Calu3 (cell line): ENCODE data around the gene MRPL21. TPM values are rescaled to one million over a fixed set of nuclear protein-coding genes. Genes with fewer than 3 reads are reported as not detected.

Experiments
- BruUV-seq: library from RNA; stranded (reverse); fragments of 400-500 nt; replicated peaks from 2 replicates; lab custom pipeline; 2021; lab: Mats Ljungman, UMichigan
- CTCF ChIA-PET: fragments of 300-600 bp; sonication (Branson Sonifier 250); formaldehyde crosslinking; loops from one replicate; lab custom pipeline; 2022; ENCODE audit warnings: antibody characterized with exemption; lab: Charles Lee
- DNase-seq: peaks from one replicate; pipeline ENCODE4 v3.0.0; 2022
- H3K27ac Mint-ChIP-seq: one replicate; pipeline ENCODE4 v1.8.0; 2022; ENCODE audit warnings: mixed read lengths; ENCODE audit not compliant: unreplicated experiment
- H3K27me3 Mint-ChIP-seq: one replicate; pipeline ENCODE4 v1.8.0; 2022; ENCODE audit warnings: mixed read lengths; ENCODE audit not compliant: unreplicated experiment
- H3K36me3 Mint-ChIP-seq: one replicate; pipeline ENCODE4 v1.8.0; 2022; ENCODE audit warnings: mild to moderate bottlenecking, moderate library complexity, mixed read lengths; ENCODE audit not compliant: insufficient read depth, unreplicated experiment
- H3K4me1 Mint-ChIP-seq: one replicate; pipeline ENCODE4 v1.8.0; 2022; ENCODE audit warnings: mild to moderate bottlenecking, low read depth, mixed read lengths; ENCODE audit not compliant: unreplicated experiment
- H3K4me3 Mint-ChIP-seq: one replicate; pipeline ENCODE4 v1.8.0; 2022; ENCODE audit warnings: mild to moderate bottlenecking, low read depth, moderate library complexity, mixed read lengths; ENCODE audit not compliant: unreplicated experiment
- H3K9me3 Mint-ChIP-seq: one replicate; pipeline ENCODE4 v1.8.0; 2022; ENCODE audit warnings: low read depth, mixed read lengths; ENCODE audit not compliant: unreplicated experiment
- intact Hi-C: fragments of 100-400 bp; cut with micrococcal nuclease; formaldehyde crosslinking; loops from one replicate; pipeline ENCODE4 v1.10.0; 2022; ENCODE audit not compliant: unreplicated experiment
- total RNA-seq: library from RNA; stranded (reverse); gene quantifications from 2 replicates; pipeline ENCODE4 v1.2.3, GENCODE V29; 2022
- TF ChIP-seq, protein P1 (sequence below): fragments of 200-600 bp; IDR thresholded peaks from one replicate; pipeline ENCODE4 v1.8.0; 2022; ENCODE audit warnings: antibody characterized with exemption; ENCODE audit not compliant: unreplicated experiment

MRPL21 gene
- total RNA-seq, 1 experiment from 2014 or later = 79.7 TPM

- Mint-ChIP-seq H3K36me3 (peaks cover 5% of the 10 kb centered on the region), H3K9me3 (no peaks in the 10 kb centered on the region), H3K4me1 (no peaks in the 10 kb centered on the region), H3K4me3 (no peak overlapping the region), H3K27ac (no peak overlapping the region), H3K27me3 (no peaks in the 10 kb centered on the region)
- intact Hi-C loops = no loop called here
- no peak for DNase-seq
- CTCF ChIA-PET = no interaction called here
- TF ChIP-seq, protein P1, sequence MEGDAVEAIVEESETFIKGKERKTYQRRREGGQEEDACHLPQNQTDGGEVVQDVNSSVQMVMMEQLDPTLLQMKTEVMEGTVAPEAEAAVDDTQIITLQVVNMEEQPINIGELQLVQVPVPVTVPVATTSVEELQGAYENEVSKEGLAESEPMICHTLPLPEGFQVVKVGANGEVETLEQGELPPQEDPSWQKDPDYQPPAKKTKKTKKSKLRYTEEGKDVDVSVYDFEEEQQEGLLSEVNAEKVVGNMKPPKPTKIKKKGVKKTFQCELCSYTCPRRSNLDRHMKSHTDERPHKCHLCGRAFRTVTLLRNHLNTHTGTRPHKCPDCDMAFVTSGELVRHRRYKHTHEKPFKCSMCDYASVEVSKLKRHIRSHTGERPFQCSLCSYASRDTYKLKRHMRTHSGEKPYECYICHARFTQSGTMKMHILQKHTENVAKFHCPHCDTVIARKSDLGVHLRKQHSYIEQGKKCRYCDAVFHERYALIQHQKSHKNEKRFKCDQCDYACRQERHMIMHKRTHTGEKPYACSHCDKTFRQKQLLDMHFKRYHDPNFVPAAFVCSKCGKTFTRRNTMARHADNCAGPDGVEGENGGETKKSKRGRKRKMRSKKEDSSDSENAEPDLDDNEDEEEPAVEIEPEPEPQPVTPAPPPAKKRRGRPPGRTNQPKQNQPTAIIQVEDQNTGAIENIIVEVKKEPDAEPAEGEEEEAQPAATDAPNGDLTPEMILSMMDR = no peak
- no TSS peak for BruUV-seq
Measured at GRCh38 chr11:68942095-68942620, 38.5 kb upstream of the MRPL21 start.

- no TSS peak for BruUV-seq
- intact Hi-C loops = no loop called here
- CTCF ChIA-PET = no interaction called here
Measured at GRCh38 chr11:68941324-68942094, 37.9 kb upstream of the MRPL21 start.

GRCh38 chr11:68940651-68941323 is 37.2 kb upstream of the MRPL21 start:
- intact Hi-C loops = no loop called here
- H3K9me3 Mint-ChIP-seq = no peaks in the 10 kb centered on the region
- H3K4me3 Mint-ChIP-seq = no peak overlapping the region
- no peak for DNase-seq
- CTCF ChIA-PET = no interaction called here
- BruUV-seq = no TSS peak
- H3K4me1 Mint-ChIP-seq = no peaks in the 10 kb centered on the region
- TF ChIP-seq, protein P1 = no peak
- peaks cover 5% of the 10 kb centered on the region for H3K36me3 Mint-ChIP-seq
- no peaks in the 10 kb centered on the region for H3K27me3 Mint-ChIP-seq
- no peak overlapping the region for H3K27ac Mint-ChIP-seq

More at GRCh38 chr11:68941324-68942094, 37.9 kb upstream of the MRPL21 start:
- Mint-ChIP-seq H3K27ac (no peak overlapping the region), H3K9me3 (no peaks in the 10 kb centered on the region), H3K4me3 (no peak overlapping the region), H3K36me3 (peaks cover 5% of the 10 kb centered on the region), H3K27me3 (no peaks in the 10 kb centered on the region), H3K4me1 (no peaks in the 10 kb centered on the region)
- TF ChIP-seq, protein P1 = no peak
- DNase-seq = no peak

DNA sequence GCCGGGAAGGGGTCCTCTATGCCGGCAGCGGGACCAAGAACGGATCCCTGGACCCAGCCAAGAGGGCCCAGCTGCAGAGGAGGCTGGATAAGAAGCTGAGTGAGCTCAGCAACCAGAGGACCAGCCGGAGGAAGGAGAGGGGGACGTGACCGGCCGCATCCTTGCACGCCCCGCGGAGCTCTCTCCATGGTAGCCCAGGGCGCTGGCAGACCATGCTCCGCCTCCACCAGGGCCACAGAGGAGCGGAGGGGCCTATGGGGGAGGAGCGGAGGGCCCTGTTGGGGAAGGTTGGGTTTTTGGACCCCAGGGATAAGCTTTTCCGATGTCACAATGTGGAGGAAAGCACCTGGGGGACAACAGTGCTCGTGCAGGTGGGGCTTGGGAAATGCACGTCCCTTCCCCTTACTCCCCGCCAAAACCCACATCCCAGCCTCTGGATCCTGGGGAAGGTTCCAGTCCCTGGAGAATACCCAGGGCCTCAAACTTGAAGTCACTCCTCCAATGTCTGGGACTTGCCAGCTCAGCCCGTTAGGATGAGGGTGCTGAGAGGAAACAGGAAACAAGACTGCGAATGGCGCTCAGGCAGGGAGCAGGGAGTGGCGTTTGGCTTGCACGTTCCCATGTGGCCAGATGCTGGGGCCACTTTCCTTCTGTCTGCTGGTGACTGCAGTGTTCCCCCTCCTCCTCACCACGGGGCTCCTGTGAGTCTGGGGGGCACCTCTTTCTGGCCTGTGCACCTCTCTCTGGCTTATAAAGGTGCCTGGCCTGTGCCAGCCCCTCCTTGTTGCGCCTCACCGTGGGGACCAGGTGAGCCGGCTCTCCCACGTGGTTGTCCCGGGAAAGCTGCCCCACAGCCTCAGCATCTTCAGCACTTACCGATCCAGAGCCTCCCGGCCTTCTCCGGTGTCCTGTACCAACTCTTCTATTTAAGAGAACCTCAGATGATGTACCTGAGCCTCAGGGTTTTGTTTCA is 36.2 kb upstream of the MRPL21 start:
- H3K27ac Mint-ChIP-seq = no peak overlapping the region
- H3K9me3 Mint-ChIP-seq = no peaks in the 10 kb centered on the region
- BruUV-seq = no TSS peak
- CTCF ChIA-PET = interaction anchor here (0.7 kb wide), 1 partner anchor 68 kb away, joined by 3 read pairs; no protein-coding TSS in a partner anchor
- no peak overlapping the region for H3K4me3 Mint-ChIP-seq
- no peaks in the 10 kb centered on the region for H3K27me3 Mint-ChIP-seq
- H3K4me1 Mint-ChIP-seq = no peaks in the 10 kb centered on the region
- DNase-seq = no peak
- intact Hi-C loops = no loop called here
- peaks cover 5% of the 10 kb centered on the region for H3K36me3 Mint-ChIP-seq
- TF ChIP-seq, protein P1 = no peak
